Cardiac muscle cell (in vitro differentiated cells and primary cell): ENCODE data around the gene PKDCC. TPM values are rescaled to one million over a fixed set of nuclear protein-coding genes. Genes with fewer than 3 reads are reported as not detected.

ENCODE experiments used
- DNase-seq, 2 donors: peaks; one replicate each; pipeline versions ENCODE4 v3.0.0 to v3.0.0-alpha.2; 2010 to 2017; ENCODE audit warnings: low read depth in 1 of 2, low spot score in 1 of 2
- H3K27ac ChIP-seq: fragments of 200-600 bp; sonication (generic); 2 replicates; pipeline ENCODE4 v1.5.1; 2016
- H3K27me3 ChIP-seq: fragments of 200-600 bp; sonication (generic); 2 replicates; pipeline ENCODE4 v1.6.0; 2016; ENCODE audit warnings: control low read depth
- H3K36me3 ChIP-seq: fragments of 200-600 bp; sonication (generic); 2 replicates; pipeline ENCODE4 v1.5.1; 2016; ENCODE audit warnings: control low read depth
- H3K4me1 ChIP-seq: fragments of 200-600 bp; sonication (generic); 2 replicates; pipeline ENCODE4 v1.8.1; 2017; ENCODE audit warnings: low read depth, mild to moderate bottlenecking, mixed run types
- H3K4me3 ChIP-seq: fragments of 200-600 bp; sonication (generic); 2 replicates; pipeline ENCODE4 v1.5.1; 2016; ENCODE audit warnings: mild to moderate bottlenecking
- H3K9me3 ChIP-seq: fragments of 200-600 bp; sonication (generic); 2 replicates; pipeline ENCODE4 v1.5.1; 2017; ENCODE audit warnings: low read depth, mild to moderate bottlenecking, control low read depth
- CTCF ChIP-seq: IDR thresholded peaks from 2 replicates; pipeline ENCODE4 v1.5.1; 2012; ENCODE audit warnings: low read depth, mild to moderate bottlenecking, low read length
- polyA plus RNA-seq: library from polyadenylated mRNA; unstranded; fragments of >200 nt; fragmentation: Nextera tagmentation; extraction: Ambion mirVana; gene quantifications from 2 replicates; pipeline ENCODE4 v1.2.1, GENCODE V29; 2016
- total RNA-seq: library from RNA; depleted of rRNA; stranded (reverse); fragments of >200 nt; gene quantifications from 2 replicates; pipeline ENCODE4 v1.2.3, GENCODE V29; 2016

PKDCC gene
- total and polyA plus RNA-seq, 2 experiments from 2014 or later, result 157 to 228 TPM

GRCh38 chr2:42028571-42029148, 19.2 kb upstream of the PKDCC start:
- TF ChIP-seq CTCF, result no peak
- no peaks in the 10 kb centered on the region for H3K27me3 ChIP-seq
- H3K9me3 ChIP-seq, result no peaks in the 10 kb centered on the region
- peaks cover 38% of the 10 kb centered on the region for H3K4me1 ChIP-seq
- DNase-seq, result peak in 1 of 2 donors; percentile 55
- H3K36me3 ChIP-seq, result no peaks in the 10 kb centered on the region
- H3K4me3 ChIP-seq, result no peak overlapping the region
- H3K27ac ChIP-seq, result peak overlapping the region; percentile 64

DNA sequence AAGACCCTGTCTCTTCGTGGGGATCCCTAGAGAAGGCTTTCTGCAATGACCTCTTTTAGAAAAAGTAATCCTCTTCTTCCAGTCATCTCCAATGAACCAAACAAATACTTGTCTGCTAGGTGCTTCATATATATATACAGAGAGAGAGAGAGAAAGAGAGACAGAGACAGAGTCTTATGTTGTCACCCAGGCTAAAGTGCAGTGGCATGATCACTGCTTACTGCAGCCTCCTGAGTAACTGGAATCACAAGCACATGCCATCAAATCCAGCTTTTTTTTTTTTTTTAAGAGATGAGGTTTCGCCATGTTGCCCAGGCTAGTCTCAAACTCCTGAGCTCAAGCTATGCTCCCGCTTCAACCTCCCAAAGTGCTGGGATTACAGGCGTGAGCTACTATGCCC, 18.6 kb upstream of the PKDCC start:
- no peak for TF ChIP-seq CTCF
- Histone ChIP-seq H3K27ac (peak overlapping the region; percentile 64), H3K4me1 (peaks cover 38% of the 10 kb centered on the region), H3K9me3 (no peaks in the 10 kb centered on the region), H3K4me3 (no peak overlapping the region), H3K27me3 (no peaks in the 10 kb centered on the region), H3K36me3 (no peaks in the 10 kb centered on the region)
- no peak for DNase-seq

DNA sequence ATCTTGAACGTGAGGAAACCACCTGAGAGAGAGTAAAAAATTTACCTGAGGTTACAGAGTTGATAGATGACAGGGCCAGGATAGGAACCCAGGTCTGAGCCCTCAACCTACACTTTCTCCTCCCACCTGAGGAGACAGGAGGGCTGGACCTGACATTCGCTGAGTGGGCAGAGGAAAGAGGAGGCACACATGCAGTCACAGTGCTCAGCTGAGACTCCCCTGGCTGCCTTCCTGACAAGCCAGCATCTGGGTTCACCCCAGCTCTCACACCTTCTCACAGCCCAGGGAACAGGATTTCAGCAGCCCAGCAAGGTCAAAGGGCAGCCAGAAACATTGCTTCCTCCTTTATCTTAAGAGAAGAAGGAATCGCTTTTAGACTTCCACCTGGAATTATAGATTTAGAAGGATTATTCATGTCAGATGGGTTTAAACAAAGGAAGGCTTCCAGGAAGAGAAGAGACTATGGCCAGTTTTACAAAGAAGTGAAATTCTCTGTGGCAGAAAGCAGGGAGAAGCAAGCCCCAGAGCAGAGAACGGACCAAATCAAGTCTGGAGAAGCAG, 18.1 kb upstream of the PKDCC start:
- Histone ChIP-seq H3K27me3 (no peaks in the 10 kb centered on the region), H3K27ac (peak overlapping the region; percentile 53), H3K36me3 (no peaks in the 10 kb centered on the region), H3K4me3 (no peak overlapping the region), H3K4me1 (peaks cover 35% of the 10 kb centered on the region), H3K9me3 (no peaks in the 10 kb centered on the region)
- no peak for TF ChIP-seq CTCF
- DNase-seq, result no peak

GRCh38 chr2:42030200-42030759, 17.5 kb upstream of the PKDCC start:
- Histone ChIP-seq H3K27me3 (no peaks in the 10 kb centered on the region), H3K27ac (peak overlapping the region; percentile 53), H3K4me1 (peaks cover 29% of the 10 kb centered on the region), H3K36me3 (no peaks in the 10 kb centered on the region), H3K9me3 (no peaks in the 10 kb centered on the region), H3K4me3 (no peak overlapping the region)
- DNase-seq, result peak in 1 of 2 donors; percentile 45
- TF ChIP-seq CTCF, result no peak

GRCh38 chr2:42030829-42031228, 17.0 kb upstream of the PKDCC start:
- Histone ChIP-seq H3K9me3 (no peaks in the 10 kb centered on the region), H3K36me3 (no peaks in the 10 kb centered on the region), H3K27ac (no peak overlapping the region), H3K27me3 (no peaks in the 10 kb centered on the region), H3K4me1 (peaks cover 24% of the 10 kb centered on the region), H3K4me3 (no peak overlapping the region)
- no peak for DNase-seq
- no peak for TF ChIP-seq CTCF
